ENCODE data around the gene APMAP. TPM values are rescaled to one million over a fixed set of nuclear protein-coding genes. Genes with fewer than 3 reads are reported as not detected.
"Not testable (repeated sequence)": the region's sequence is repeated elsewhere in the genome, so short reads cannot be mapped to it uniquely, and the experiment has no call there.

APMAP gene
- total and polyA plus RNA-seq, 2 experiments from 2014 or later = 50.4 to 90.2 TPM

DNA sequence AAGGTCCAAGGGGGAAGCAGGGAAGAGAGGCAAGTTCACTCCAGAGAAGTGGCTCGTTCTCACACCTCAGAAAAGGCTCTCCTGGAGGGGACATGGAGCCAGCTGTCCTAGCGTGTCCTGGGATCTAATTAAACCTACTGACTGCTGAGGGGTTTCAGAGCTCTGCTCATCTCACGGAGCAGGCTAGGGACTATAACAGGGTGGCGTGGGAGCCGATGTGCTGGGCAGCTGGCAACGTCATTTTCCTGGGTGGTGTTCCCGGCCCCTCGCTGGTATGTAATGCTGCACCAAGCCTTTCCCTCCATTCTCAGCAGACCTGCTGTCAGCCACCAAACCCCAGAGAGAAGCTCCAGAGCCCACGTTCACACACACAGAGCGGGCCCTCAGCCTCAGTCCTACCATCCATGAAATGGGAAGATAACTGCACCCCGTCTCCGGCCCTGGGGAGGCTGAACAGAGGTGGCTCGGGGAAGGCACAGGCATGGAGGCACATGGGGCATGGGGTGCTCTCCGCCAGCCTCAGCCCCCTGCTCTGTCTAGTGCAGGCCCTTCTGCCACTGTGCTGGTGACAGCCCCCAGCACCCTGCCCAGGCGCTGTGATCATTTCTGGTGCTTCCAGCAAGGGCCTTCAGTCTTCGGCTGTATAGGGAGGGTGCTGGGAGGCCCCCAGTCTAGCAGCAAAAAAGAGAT is 41.6 kb downstream of the APMAP start:
- Histone ChIP-seq H3K27me3 (no peaks in the 10 kb centered on the region), H3K36me3 (no peaks in the 10 kb centered on the region), H3K4me1 (ENCODE audit: low read depth) (no peaks in the 10 kb centered on the region), H3K27ac (no peak overlapping the region), H3K4me3 (no peak overlapping the region), H3K9me3 (ENCODE audit: low read depth) (no peaks in the 10 kb centered on the region)
- DNase-seq (ENCODE audit: low read depth in 1 of 2, low spot score in 1 of 2) = no peak
- TF ChIP-seq, protein P1, sequence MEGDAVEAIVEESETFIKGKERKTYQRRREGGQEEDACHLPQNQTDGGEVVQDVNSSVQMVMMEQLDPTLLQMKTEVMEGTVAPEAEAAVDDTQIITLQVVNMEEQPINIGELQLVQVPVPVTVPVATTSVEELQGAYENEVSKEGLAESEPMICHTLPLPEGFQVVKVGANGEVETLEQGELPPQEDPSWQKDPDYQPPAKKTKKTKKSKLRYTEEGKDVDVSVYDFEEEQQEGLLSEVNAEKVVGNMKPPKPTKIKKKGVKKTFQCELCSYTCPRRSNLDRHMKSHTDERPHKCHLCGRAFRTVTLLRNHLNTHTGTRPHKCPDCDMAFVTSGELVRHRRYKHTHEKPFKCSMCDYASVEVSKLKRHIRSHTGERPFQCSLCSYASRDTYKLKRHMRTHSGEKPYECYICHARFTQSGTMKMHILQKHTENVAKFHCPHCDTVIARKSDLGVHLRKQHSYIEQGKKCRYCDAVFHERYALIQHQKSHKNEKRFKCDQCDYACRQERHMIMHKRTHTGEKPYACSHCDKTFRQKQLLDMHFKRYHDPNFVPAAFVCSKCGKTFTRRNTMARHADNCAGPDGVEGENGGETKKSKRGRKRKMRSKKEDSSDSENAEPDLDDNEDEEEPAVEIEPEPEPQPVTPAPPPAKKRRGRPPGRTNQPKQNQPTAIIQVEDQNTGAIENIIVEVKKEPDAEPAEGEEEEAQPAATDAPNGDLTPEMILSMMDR (IDR thresholded peaks at IDR 0.05; ENCODE audit: low read depth, low read length) = no peak

GRCh38 chr20:24950128-24950835 is 42.3 kb downstream of the APMAP start:
- no peak for DNase-seq (ENCODE audit: low read depth in 1 of 2, low spot score in 1 of 2)
- TF ChIP-seq, protein P1 (IDR thresholded peaks at IDR 0.05; ENCODE audit: low read depth, low read length) = no peak
- no peaks in the 10 kb centered on the region for H3K27me3 ChIP-seq
- H3K36me3 ChIP-seq = no peaks in the 10 kb centered on the region
- H3K9me3 ChIP-seq (ENCODE audit: low read depth) = no peaks in the 10 kb centered on the region
- H3K4me3 ChIP-seq = no peak overlapping the region
- no peak overlapping the region for H3K27ac ChIP-seq
- no peaks in the 10 kb centered on the region for H3K4me1 ChIP-seq (ENCODE audit: low read depth)

DNA sequence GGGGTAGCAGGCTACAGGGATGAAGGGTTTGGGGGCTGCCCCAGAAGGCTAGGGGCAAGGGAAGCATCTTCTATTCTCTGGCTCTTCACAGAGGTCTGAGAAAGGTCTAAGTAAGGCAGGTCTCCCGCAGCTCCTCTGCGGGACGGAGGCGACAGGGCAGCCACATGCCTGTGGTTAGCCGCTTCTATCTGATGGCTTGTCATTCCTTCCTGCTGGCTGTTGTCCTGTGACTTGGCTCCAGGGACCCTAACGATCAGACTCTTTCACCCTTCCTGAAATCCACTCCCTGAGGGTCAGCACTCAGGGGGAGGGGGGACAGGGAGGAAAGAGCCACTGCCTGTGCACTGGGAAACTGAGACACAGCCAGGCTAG is 42.8 kb downstream of the APMAP start:
- H3K4me1 ChIP-seq (ENCODE audit: low read depth) = no peaks in the 10 kb centered on the region
- H3K27me3 ChIP-seq = no peaks in the 10 kb centered on the region
- TF ChIP-seq, protein P1 (IDR thresholded peaks at IDR 0.05; ENCODE audit: low read depth, low read length) = no peak
- no peak overlapping the region for H3K4me3 ChIP-seq
- H3K27ac ChIP-seq = no peak overlapping the region
- no peak for DNase-seq (ENCODE audit: low read depth in 1 of 2, low spot score in 1 of 2)
- no peaks in the 10 kb centered on the region for H3K36me3 ChIP-seq
- H3K9me3 ChIP-seq (ENCODE audit: low read depth) = no peaks in the 10 kb centered on the region

DNA sequence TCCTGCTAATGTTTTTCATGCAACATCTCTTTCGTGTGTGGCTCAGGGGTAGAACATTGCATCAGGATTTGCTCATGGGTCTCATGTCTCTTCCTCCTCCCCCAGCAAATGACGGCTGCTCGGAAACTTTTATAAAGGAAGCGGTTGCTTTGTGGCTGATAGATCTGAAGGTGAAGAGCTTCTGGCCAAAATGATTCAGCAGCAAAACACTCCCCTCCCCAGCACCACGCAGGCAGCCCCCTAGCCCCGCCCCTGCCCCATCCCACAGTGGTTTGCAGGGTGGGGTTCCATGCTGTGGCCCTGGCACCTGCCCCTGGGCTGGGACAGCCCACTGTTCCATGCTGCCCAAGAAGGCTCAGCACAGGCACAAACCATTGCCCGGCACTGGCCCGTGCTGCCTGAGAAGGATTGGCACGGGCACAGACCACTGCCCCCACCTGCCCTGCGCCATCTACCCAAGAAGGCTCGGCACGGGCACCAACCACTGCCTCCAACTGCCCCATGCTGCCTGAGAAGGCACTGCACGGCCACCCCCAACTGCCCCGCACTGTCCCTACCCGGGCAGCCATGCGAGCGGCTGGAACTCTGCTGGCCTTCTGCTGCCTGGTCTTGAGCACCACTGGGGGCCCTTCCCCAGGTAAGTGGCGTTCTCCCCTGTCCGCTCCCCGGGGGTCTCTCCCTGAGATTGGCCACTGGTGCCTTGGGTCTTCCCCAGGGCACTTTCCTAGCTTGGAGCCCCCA is 43.4 kb downstream of the APMAP start, which contains the start of gene CST7:
TSS of gene CST7 (plus strand) at position 331 of the 741 bp plus-strand sequence. CDS start at position 568, 237 bp downstream.
- Histone ChIP-seq H3K4me3 (no peak within 1 kb of the TSS), H3K4me1 (ENCODE audit: low read depth) (no peaks in the 10 kb centered on the region), H3K27me3 (no peaks in the 10 kb centered on the region), H3K9me3 (ENCODE audit: low read depth) (no peaks in the 10 kb centered on the region), H3K27ac (no peak within 1 kb of the TSS), H3K36me3 (no peaks in the 10 kb centered on the region)
- TF ChIP-seq, protein P1 (IDR thresholded peaks at IDR 0.05; ENCODE audit: low read depth, low read length) = no peak
- peak in 1 of 2 donors; percentile 6 for DNase-seq (ENCODE audit: low read depth in 1 of 2, low spot score in 1 of 2)

- H3K4me1 ChIP-seq (ENCODE audit: low read depth); H3K9me3 ChIP-seq (ENCODE audit: low read depth); H3K36me3 ChIP-seq; H3K4me3 ChIP-seq; DNase-seq (ENCODE audit: low read depth in 1 of 2, low spot score in 1 of 2); H3K27ac ChIP-seq; H3K27me3 ChIP-seq: not testable (repeated sequence)
These were observed 44.1 kb downstream of the APMAP start for GRCh38 chr20:24948396-24948938.

DNA sequence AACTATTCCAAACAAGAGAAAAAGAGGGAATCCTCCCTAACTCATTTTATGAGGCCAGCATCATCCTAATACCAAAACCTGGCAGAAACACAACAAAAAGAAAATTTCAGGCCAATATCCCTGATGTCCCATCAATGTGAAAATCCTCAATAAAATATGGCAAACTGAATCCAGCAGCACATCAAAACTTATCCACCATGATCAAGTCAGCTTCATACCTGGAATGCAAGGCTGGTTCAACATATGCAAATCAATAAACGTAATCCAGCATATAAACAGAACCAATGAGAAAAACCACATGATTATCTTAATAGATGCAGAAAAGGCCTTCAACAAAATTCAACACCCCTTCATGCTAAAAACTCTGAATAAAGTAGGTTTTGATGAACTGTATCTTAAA is 46.2 kb downstream of the APMAP start:
- not testable (repeated sequence) for H3K9me3 ChIP-seq (ENCODE audit: low read depth); H3K27me3 ChIP-seq; H3K27ac ChIP-seq; DNase-seq (ENCODE audit: low read depth in 1 of 2, low spot score in 1 of 2); H3K4me3 ChIP-seq; H3K36me3 ChIP-seq; H3K4me1 ChIP-seq (ENCODE audit: low read depth)
